Measurements from ENCODE around the gene UHRF2.

The UHRF2 gene

DNA sequence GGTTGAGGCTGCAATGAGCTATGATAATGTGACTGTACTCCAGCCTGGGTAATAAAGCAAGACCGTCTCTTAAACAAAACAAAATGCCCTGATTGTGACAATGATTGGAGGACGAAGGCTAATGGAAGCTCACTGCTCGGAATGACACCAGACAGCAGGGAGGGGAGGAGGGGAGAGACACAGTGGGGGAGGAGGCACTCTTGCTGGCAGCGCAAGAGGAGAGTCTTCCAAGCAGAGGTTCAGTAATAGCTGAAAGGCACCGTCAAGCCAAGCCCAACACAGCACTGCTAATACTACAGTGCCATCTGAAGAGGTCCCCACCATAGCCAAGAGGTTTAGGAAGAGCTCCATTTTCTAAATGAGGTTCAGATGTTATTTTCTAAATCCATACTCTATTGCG lies 130.2 kb downstream of the UHRF2 start:
- H3K27me3 ChIP-seq (ENCODE audit: insufficient read depth, low read length, poor library complexity, severe bottlenecking), result no peaks in the 10 kb centered on the region
- TF ChIP-seq EZH2phosphoT487 (IDR thresholded peaks at IDR 0.05; ENCODE audit: borderline replicate concordance), result no peak
- TF ChIP-seq, protein P1, sequence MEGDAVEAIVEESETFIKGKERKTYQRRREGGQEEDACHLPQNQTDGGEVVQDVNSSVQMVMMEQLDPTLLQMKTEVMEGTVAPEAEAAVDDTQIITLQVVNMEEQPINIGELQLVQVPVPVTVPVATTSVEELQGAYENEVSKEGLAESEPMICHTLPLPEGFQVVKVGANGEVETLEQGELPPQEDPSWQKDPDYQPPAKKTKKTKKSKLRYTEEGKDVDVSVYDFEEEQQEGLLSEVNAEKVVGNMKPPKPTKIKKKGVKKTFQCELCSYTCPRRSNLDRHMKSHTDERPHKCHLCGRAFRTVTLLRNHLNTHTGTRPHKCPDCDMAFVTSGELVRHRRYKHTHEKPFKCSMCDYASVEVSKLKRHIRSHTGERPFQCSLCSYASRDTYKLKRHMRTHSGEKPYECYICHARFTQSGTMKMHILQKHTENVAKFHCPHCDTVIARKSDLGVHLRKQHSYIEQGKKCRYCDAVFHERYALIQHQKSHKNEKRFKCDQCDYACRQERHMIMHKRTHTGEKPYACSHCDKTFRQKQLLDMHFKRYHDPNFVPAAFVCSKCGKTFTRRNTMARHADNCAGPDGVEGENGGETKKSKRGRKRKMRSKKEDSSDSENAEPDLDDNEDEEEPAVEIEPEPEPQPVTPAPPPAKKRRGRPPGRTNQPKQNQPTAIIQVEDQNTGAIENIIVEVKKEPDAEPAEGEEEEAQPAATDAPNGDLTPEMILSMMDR (conservative IDR thresholded peaks at IDR 0.05; ENCODE audit: low read length), result no peak
- no peaks in the 10 kb centered on the region for H3F3A ChIP-seq (ENCODE audit: low read depth)
- no peaks in the 10 kb centered on the region for H3K36me3 ChIP-seq (ENCODE audit: insufficient read depth, low read length)
- no peak overlapping the region for H3K4me2 ChIP-seq (ENCODE audit: low read depth, low read length, poor library complexity, severe bottlenecking)
- H3K4me1 ChIP-seq (ENCODE audit: insufficient read depth, low read length, poor library complexity, severe bottlenecking), result no peaks in the 10 kb centered on the region
- no peaks in the 10 kb centered on the region for H3K9me2 ChIP-seq (replicated peaks; ENCODE audit: low read depth, low read length)
- no peak overlapping the region for H3K4me3 ChIP-seq (ENCODE audit: low read length, poor library complexity, severe bottlenecking)
- H2AFZ ChIP-seq (ENCODE audit: low read length), result no peak overlapping the region; the same call in 1 of the 2 replicates
- no peaks in the 10 kb centered on the region for H4K20me1 ChIP-seq (ENCODE audit: insufficient read depth, low read length, poor library complexity, severe bottlenecking)
- H3K79me2 ChIP-seq (ENCODE audit: insufficient read depth, low read length), result no peaks in the 10 kb centered on the region
- H3K9me3 ChIP-seq (ENCODE audit: insufficient read depth, low read depth, low read length), result no peaks in the 10 kb centered on the region
- no peak overlapping the region for H3K9ac ChIP-seq (ENCODE audit: low read depth, low read length, poor library complexity, severe bottlenecking)

DNA sequence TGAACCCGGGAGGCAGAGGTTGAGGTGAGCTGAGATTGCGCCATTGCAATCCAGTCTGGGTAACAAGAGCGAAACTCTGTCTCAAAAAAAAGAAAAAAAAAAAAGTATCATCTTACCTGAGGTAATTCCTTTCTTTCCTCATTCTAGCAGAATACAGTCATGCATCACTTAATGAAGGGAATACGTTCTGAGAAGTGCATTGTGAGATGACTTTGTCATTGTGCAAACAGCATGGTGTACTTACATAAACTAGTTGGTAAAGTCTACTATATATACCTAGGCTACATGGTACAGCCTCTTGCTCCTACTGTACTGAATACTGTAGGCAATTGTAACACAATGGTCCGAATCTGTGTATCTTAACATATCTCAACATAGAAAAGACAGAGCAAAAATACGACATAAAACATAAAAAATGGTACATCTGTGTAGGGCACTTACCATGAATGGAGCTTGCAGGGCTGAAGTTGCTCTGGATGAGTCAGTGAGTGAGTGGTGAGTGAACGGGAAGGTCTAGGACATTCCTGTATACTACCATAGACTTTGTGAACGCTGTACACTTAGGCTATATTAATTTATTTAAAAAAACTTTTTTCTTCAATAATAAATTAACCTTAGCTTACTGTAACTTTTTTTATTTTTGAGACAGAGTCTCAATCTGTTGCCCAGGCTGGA lies 132.2 kb downstream of the UHRF2 start:
- H3K36me3 ChIP-seq (ENCODE audit: insufficient read depth, low read length), result no peaks in the 10 kb centered on the region
- H3K9me2 ChIP-seq (replicated peaks; ENCODE audit: low read depth, low read length), result no peaks in the 10 kb centered on the region
- no peak overlapping the region for H3K4me2 ChIP-seq (ENCODE audit: low read depth, low read length, poor library complexity, severe bottlenecking)
- H3K4me3 ChIP-seq (ENCODE audit: low read length, poor library complexity, severe bottlenecking), result no peak overlapping the region
- H3K79me2 ChIP-seq (ENCODE audit: insufficient read depth, low read length), result no peaks in the 10 kb centered on the region
- no peaks in the 10 kb centered on the region for H4K20me1 ChIP-seq (ENCODE audit: insufficient read depth, low read length, poor library complexity, severe bottlenecking)
- TF ChIP-seq, protein P1 (conservative IDR thresholded peaks at IDR 0.05; ENCODE audit: low read length), result no peak
- no peak for TF ChIP-seq EZH2phosphoT487 (IDR thresholded peaks at IDR 0.05; ENCODE audit: borderline replicate concordance)
- H3K9ac ChIP-seq (ENCODE audit: low read depth, low read length, poor library complexity, severe bottlenecking), result no peak overlapping the region
- no peak overlapping the region for H2AFZ ChIP-seq (ENCODE audit: low read length)
- no peaks in the 10 kb centered on the region for H3K9me3 ChIP-seq (ENCODE audit: insufficient read depth, low read depth, low read length)
- H3K4me1 ChIP-seq (ENCODE audit: insufficient read depth, low read length, poor library complexity, severe bottlenecking), result no peaks in the 10 kb centered on the region
- no peaks in the 10 kb centered on the region for H3K27me3 ChIP-seq (ENCODE audit: insufficient read depth, low read length, poor library complexity, severe bottlenecking)
- no peaks in the 10 kb centered on the region for H3F3A ChIP-seq (ENCODE audit: low read depth)

DNA sequence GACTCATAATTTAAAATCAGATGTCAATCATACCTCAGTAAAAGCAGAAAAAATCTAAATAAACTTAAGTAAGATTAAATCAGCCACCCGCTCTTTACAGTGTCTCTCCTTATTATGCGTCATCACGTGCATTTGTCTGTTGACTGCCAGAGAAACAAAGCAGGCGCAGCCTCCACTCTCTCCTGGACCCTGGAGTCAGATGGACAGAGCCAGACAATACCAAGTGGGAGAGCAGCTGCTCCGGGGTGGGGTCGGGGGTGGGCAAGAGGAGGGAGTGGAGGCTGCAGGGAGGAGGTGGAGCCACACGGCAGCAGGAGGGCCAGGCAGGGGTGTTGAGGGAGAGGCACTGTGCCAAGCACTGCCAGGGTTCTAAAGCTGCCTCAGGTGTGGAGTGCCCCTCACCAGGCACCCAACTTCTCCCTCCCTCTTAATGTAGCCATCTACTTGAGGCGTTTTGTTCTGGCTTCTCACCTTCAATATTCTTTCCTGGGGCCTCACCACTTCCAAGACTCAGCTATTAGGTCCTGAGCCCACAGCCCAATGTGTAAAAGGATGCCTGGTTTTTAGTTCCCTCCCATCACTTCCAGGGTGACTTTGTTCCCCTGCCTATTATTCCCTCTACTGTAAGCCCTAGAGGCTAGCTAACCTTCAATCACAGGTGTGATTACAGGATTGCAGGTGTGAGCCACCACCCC lies 136.3 kb downstream of the UHRF2 start:
- Histone ChIP-seq H3K4me1 (ENCODE audit: insufficient read depth, low read length, poor library complexity, severe bottlenecking) (no peaks in the 10 kb centered on the region), H3F3A (ENCODE audit: low read depth) (no peaks in the 10 kb centered on the region), H3K9ac (ENCODE audit: low read depth, low read length, poor library complexity, severe bottlenecking) (no peak overlapping the region), H3K4me2 (ENCODE audit: low read depth, low read length, poor library complexity, severe bottlenecking) (no peak overlapping the region), H3K9me2 (replicated peaks; ENCODE audit: low read depth, low read length) (no peaks in the 10 kb centered on the region), H3K27me3 (ENCODE audit: insufficient read depth, low read length, poor library complexity, severe bottlenecking) (no peaks in the 10 kb centered on the region), H3K4me3 (ENCODE audit: low read length, poor library complexity, severe bottlenecking) (no peak overlapping the region), H3K36me3 (ENCODE audit: insufficient read depth, low read length) (no peaks in the 10 kb centered on the region), H3K79me2 (ENCODE audit: insufficient read depth, low read length) (no peaks in the 10 kb centered on the region), H4K20me1 (ENCODE audit: insufficient read depth, low read length, poor library complexity, severe bottlenecking) (no peaks in the 10 kb centered on the region), H3K9me3 (ENCODE audit: insufficient read depth, low read depth, low read length) (no peaks in the 10 kb centered on the region), H2AFZ (ENCODE audit: low read length) (no peak overlapping the region)
- TF ChIP-seq EZH2phosphoT487 (IDR thresholded peaks at IDR 0.05; ENCODE audit: borderline replicate concordance), result no peak
- TF ChIP-seq, protein P1 (conservative IDR thresholded peaks at IDR 0.05; ENCODE audit: low read length), result no peak
